MCF 10A (cell line): ENCODE results near the gene SPATA12. TPM values are rescaled to one million over a fixed set of nuclear protein-coding genes. Genes with fewer than 3 reads are reported as not detected.

ENCODE experiments used
- BruUV-seq: library from RNA; stranded (reverse); fragments of 400-500 nt; replicated peaks from 2 replicates; lab custom pipeline; 2021; lab: Mats Ljungman, UMichigan
- CTCF ChIA-PET: fragments of 300-600 bp; sonication (Branson Sonifier 250); formaldehyde crosslinking; extraction: SDS; loops from one replicate; lab custom pipeline; 2021; ENCODE audit warnings: antibody characterized with exemption, inconsistent platforms; lab: Yijun Ruan, JAX
- POLR2A ChIA-PET: fragments of 300-600, 350-650 bp; sonication (Branson Sonifier 250); formaldehyde crosslinking; extraction: SDS; loops from one replicate; lab custom pipeline; 2020; ENCODE audit warnings: antibody characterized with exemption, inconsistent platforms; lab: Yijun Ruan, JAX
- DNase-seq: peaks from one replicate; pipeline ENCODE4 v3.0.0-alpha.2; 2018; ENCODE audit not compliant: unreplicated experiment
- H3K27ac Mint-ChIP-seq: one replicate; pipeline ENCODE4 v1.8.0; 2022; ENCODE audit warnings: mild to moderate bottlenecking, low read depth, mixed read lengths; ENCODE audit not compliant: unreplicated experiment
- H3K27me3 Mint-ChIP-seq: one replicate; pipeline ENCODE4 v1.8.0; 2022; ENCODE audit warnings: mixed read lengths; ENCODE audit not compliant: insufficient read depth, unreplicated experiment
- H3K36me3 Mint-ChIP-seq: one replicate; pipeline ENCODE4 v1.8.0; 2022; ENCODE audit warnings: mild to moderate bottlenecking, moderate library complexity, mixed read lengths; ENCODE audit not compliant: insufficient read depth, unreplicated experiment
- H3K4me1 Mint-ChIP-seq: one replicate; pipeline ENCODE4 v1.8.0; 2022; ENCODE audit warnings: mixed read lengths; ENCODE audit not compliant: insufficient read depth, unreplicated experiment
- H3K4me3 Mint-ChIP-seq: one replicate; pipeline ENCODE4 v1.8.0; 2022; ENCODE audit warnings: mild to moderate bottlenecking, moderate library complexity, mixed read lengths; ENCODE audit not compliant: unreplicated experiment
- H3K9me3 Mint-ChIP-seq: one replicate; pipeline ENCODE4 v1.8.0; 2022; ENCODE audit warnings: mixed read lengths; ENCODE audit not compliant: unreplicated experiment
- intact Hi-C: fragments of 100-400 bp; cut with micrococcal nuclease; formaldehyde crosslinking; loops from 2 replicates; pipeline ENCODE4 v1.14.1; 2022
- total RNA-seq: library from RNA; stranded (reverse); gene quantifications from 2 replicates; pipeline ENCODE4 v1.2.3, GENCODE V29; 2022
- TF ChIP-seq, protein P1 (sequence below): fragments of 200-600 bp; IDR thresholded peaks from one replicate; pipeline ENCODE4 v1.8.0; 2022; ENCODE audit warnings: antibody characterized with exemption, mild to moderate bottlenecking; ENCODE audit not compliant: unreplicated experiment

Gene SPATA12
- total RNA-seq, 1 experiment from 2014 or later: not detected

DNA sequence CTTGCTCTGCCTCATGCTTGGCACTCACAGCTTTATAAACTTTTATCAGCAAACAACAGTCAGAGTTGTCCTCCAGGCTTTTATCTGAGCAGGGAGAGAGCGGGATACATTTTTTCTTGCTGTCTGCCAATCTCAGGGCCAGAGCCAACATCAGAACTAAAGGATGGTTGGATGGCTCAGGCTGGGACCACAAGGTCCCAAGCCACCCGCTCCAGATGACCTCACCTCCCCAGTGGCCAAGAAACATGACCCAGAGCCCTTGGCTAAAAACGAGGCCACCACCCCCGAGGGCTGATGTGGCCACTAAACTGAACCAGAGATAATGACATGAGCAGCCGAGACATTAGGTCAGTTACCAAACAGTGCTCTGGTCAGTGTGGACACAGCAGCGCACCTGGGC, 18.8 kb upstream of the SPATA12 start:
- H3K27me3 Mint-ChIP-seq: no peaks in the 10 kb centered on the region

DNA sequence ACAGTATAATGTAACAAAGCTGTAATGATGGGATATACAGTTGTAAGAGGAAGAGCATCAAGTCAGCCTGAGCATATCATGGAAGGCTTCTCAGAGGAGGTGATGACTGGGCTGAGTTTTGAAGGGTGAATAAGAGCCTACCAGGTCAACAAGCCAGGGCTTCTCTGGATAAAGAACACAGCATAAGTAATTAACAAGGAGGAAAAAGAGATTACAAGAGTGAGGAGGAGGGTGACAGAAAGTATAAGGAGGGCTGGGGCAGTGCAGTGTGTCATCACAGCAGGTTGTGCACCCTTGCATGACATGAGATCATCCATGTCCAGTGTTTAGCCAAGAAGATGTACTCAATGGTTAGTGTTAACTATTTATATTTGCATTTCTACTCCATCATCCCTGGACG, 16.9 kb upstream of the SPATA12 start:
- H3K9me3 Mint-ChIP-seq: no peaks in the 10 kb centered on the region
- no peaks in the 10 kb centered on the region for H3K36me3 Mint-ChIP-seq
- ChIA-PET CTCF (interaction anchor here (0.6 kb wide), 1 partner anchor 94 kb away, joined by 3 read pairs; no protein-coding TSS in a partner anchor), POLR2A (interaction anchor here (0.9 kb wide), 1 partner anchor 36 kb away, joined by 3 read pairs; no protein-coding TSS in a partner anchor)
- no peaks in the 10 kb centered on the region for H3K27me3 Mint-ChIP-seq
- TF ChIP-seq, protein P1, sequence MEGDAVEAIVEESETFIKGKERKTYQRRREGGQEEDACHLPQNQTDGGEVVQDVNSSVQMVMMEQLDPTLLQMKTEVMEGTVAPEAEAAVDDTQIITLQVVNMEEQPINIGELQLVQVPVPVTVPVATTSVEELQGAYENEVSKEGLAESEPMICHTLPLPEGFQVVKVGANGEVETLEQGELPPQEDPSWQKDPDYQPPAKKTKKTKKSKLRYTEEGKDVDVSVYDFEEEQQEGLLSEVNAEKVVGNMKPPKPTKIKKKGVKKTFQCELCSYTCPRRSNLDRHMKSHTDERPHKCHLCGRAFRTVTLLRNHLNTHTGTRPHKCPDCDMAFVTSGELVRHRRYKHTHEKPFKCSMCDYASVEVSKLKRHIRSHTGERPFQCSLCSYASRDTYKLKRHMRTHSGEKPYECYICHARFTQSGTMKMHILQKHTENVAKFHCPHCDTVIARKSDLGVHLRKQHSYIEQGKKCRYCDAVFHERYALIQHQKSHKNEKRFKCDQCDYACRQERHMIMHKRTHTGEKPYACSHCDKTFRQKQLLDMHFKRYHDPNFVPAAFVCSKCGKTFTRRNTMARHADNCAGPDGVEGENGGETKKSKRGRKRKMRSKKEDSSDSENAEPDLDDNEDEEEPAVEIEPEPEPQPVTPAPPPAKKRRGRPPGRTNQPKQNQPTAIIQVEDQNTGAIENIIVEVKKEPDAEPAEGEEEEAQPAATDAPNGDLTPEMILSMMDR: no peak
- BruUV-seq: no TSS peak
- H3K4me3 Mint-ChIP-seq: no peak overlapping the region
- intact Hi-C loops: no loop called here
- no peak for DNase-seq
- H3K4me1 Mint-ChIP-seq: peaks cover 8% of the 10 kb centered on the region
- no peak overlapping the region for H3K27ac Mint-ChIP-seq

More for the DNA sequence above, 18.8 kb upstream of the SPATA12 start:
- Mint-ChIP-seq H3K9me3 (no peaks in the 10 kb centered on the region), H3K4me1 (no peaks in the 10 kb centered on the region), H3K36me3 (no peaks in the 10 kb centered on the region), H3K4me3 (no peak overlapping the region), H3K27ac (no peak overlapping the region)
- no peak for DNase-seq
- BruUV-seq: no TSS peak
- TF ChIP-seq, protein P1: no peak
- intact Hi-C loops: no loop called here
- ChIA-PET CTCF (interaction anchor here (0.6 to 1.1 kb wide), 2 partner anchors 8 to 36 kb away, joined by 4 to 5 read pairs; no protein-coding TSS in a partner anchor), POLR2A (interaction anchor here (0.8 kb wide), 1 partner anchor 27 kb away, joined by 3 read pairs; no protein-coding TSS in a partner anchor)

DNA sequence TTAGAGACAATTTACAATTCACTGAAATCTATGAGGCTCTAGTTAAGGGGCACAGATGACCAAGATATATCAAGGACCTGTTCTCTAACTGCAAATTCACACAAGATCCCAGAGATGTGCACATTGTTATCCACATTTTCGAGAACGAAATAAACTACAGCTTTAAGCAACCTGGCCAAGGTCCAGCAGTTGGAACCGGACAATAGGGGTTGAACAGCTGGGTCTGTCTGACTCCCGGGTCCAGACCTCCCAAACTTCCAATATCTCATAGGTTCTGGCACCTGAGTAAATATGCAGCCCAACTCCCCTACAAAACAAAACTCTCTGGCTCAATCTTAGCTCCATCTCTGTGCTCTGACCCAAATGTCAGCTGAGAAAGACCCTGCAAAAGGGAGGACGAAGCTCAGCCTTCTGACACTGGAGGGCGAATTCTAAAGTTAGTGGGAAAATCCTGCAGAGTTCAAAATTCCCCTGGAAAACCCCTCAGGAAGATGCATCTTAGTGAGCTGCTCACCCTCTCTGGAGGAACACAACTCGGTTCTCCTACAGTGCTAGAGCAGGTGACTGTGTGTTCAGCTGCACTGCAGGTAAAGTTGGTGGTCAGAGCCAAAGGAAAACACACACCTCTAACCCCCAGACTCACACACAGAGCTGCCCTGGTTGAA, 14.2 kb upstream of the SPATA12 start:
- Mint-ChIP-seq H3K27ac (no peak overlapping the region), H3K27me3 (no peaks in the 10 kb centered on the region), H3K9me3 (no peaks in the 10 kb centered on the region), H3K36me3 (no peaks in the 10 kb centered on the region), H3K4me3 (no peak overlapping the region), H3K4me1 (peaks cover 8% of the 10 kb centered on the region)
- ChIA-PET CTCF (interaction anchor here (0.6 to 1.0 kb wide), 5 partner anchors 39 to 440 kb away, joined by 3 to 5 read pairs (median 4); no protein-coding TSS in a partner anchor), POLR2A (interaction anchor here (1.1 kb wide), 1 partner anchor 30 kb away, joined by 6 read pairs; no protein-coding TSS in a partner anchor)
- TF ChIP-seq, protein P1: no peak
- no peak for DNase-seq
- BruUV-seq: no TSS peak
- intact Hi-C loops: no loop called here

DNA sequence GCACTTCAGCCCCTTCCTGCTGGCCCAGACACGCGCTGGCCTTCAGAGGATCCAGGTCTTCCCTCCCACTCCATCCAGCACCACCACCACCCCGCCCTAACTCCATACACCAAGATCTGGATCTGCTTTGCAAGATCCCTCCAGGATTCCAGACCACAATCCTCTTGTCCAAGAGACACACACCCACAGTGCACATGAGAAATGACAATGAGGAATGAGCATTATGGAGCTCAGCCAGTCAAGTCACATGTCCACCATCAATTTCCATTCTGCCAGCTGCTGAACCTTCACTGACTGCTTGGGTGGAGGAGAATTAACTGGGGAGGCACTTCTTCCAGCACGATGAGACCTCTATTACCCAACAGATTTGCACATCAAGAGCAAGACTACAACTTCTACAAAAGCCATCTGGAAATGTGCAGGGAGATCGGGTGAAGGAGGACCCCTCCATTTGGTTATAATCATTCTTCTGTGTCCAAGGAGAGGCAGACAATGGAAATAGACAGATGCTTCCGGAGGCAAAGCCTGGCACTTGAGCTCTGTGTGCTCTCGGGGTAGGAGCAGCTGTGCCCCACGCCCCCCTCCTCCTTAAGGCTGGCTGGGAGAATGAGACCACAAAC, 12.3 kb upstream of the SPATA12 start:
- Mint-ChIP-seq H3K36me3 (no peaks in the 10 kb centered on the region), H3K27me3 (no peaks in the 10 kb centered on the region), H3K4me3 (no peak overlapping the region), H3K4me1 (peaks cover 8% of the 10 kb centered on the region), H3K27ac (no peak overlapping the region), H3K9me3 (no peaks in the 10 kb centered on the region)
- no peak for DNase-seq
- intact Hi-C loops: no loop called here
- BruUV-seq: no TSS peak
- POLR2A ChIA-PET: interaction anchor here (1.0 to 2.5 kb wide), 4 partner anchors 12 to 49 kb away, joined by 3 to 7 read pairs (median 3); partner anchors contain the start of gene SPATA12
- TF ChIP-seq, protein P1: no peak
- CTCF ChIA-PET: interaction anchor here (0.6 kb wide), 1 partner anchor 34 kb away, joined by 3 read pairs; no protein-coding TSS in a partner anchor
